ENCODE measurements around the gene CRY2.

CRY2 gene

GRCh38 chr11:45809456-45810395, 37.5 kb upstream of the CRY2 start:
- FAIRE-seq (no peak), DNase-seq (ENCODE audit: insufficient read length, low spot score) (no peak)
- TF ChIP-seq, protein P1, sequence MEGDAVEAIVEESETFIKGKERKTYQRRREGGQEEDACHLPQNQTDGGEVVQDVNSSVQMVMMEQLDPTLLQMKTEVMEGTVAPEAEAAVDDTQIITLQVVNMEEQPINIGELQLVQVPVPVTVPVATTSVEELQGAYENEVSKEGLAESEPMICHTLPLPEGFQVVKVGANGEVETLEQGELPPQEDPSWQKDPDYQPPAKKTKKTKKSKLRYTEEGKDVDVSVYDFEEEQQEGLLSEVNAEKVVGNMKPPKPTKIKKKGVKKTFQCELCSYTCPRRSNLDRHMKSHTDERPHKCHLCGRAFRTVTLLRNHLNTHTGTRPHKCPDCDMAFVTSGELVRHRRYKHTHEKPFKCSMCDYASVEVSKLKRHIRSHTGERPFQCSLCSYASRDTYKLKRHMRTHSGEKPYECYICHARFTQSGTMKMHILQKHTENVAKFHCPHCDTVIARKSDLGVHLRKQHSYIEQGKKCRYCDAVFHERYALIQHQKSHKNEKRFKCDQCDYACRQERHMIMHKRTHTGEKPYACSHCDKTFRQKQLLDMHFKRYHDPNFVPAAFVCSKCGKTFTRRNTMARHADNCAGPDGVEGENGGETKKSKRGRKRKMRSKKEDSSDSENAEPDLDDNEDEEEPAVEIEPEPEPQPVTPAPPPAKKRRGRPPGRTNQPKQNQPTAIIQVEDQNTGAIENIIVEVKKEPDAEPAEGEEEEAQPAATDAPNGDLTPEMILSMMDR (IDR thresholded peaks at IDR 0.05; ENCODE audit: insufficient read depth, missing control alignments) = no peak

- TF ChIP-seq, protein P1 (IDR thresholded peaks at IDR 0.05; ENCODE audit: insufficient read depth, missing control alignments) = no peak
- FAIRE-seq (no peak), DNase-seq (ENCODE audit: insufficient read length, low spot score) (no peak)
Measured at GRCh38 chr11:45810431-45811108, 36.7 kb upstream of the CRY2 start.

- TF ChIP-seq, protein P1 (IDR thresholded peaks at IDR 0.05; ENCODE audit: insufficient read depth, missing control alignments) = no peak
- DNase-seq (ENCODE audit: insufficient read length, low spot score) = no peak
- no peak for FAIRE-seq
Measured at GRCh38 chr11:45811109-45811435, 36.2 kb upstream of the CRY2 start.

DNA sequence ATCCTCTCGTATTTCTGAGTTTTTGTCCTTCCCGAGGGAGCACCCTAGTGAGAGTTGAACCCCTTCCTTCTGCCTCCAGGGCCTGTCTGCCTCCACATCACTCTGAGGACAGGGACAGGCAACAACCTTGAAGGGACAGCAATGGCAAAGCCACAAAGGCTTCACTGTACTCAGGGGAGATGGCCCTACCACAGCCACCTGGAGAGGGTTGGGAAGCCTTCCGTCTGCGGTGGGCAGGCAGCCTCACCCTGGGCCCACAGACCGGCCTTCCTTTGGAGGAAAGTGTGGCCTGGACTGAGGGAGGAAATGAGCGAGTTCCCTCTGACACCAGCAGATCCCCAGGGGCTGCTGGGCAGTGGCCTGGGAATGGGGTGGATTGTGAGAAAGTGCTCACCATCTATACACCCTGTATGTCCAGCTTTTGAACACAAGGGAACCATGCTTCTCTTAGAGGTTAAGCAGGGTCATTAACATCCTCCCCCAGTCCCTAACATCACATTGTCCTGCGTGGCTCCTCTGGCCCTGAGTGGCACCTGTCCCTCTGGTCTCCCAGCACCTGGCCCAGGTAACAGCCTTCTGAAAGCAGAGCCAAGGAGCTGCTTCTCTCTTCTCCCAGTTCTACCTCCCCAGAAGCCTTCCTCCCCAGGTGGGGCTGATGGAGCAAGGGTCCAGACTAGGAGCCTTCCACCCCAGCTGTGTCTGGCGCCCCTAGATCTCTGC, 35.5 kb upstream of the CRY2 start:
- TF ChIP-seq, protein P1 (IDR thresholded peaks at IDR 0.05; ENCODE audit: insufficient read depth, missing control alignments) = no peak
- no peak for FAIRE-seq

DNA sequence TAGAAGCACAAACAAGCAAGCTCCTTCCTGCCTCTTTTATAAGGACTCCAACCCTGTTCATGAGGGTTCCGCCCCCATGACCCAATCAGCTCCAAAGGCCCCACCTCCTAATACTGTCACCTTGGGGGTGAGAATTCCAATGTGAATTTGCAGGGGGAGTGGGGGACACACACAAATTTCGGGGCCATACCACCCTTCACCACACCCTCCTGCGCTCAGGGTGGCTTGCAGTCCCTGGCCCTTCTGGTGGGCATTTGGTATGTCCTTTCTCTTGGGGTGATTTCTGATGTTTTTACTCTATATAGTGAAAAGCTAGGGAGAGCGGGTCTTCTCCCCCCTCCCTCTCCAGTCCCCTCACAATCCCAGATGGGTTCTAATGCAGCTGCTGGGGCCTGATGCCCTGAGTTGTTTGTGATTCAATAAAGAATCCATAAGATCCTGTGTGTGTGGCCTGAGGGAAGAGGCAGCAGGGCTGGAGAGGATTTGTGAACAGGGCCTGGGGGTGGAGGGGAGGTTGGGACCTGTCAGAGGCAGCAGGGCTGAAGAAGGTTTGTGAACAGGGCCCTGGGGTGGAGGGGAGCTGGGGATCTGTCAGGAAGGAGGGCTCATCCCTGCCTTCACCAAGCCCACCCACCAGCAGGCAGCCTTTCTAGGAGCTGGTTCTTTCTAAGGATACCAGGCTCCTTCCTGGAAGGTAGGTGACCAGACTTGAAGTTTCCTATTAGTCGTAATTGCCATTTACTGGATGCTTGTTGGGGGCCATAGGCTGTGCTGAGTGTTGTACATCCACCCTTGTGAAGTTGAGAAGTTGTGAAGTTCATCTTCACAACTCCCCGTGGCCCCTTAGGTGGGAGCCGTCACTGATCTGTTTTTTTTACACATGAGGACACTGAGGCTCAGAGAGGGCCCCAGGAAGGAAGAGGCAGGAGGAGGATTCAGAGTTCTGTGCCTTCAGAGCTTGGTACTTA, 34.4 kb upstream of the CRY2 start:
- DNase-seq (ENCODE audit: insufficient read length, low spot score) (no peak), FAIRE-seq (no peak)
- TF ChIP-seq, protein P1 (IDR thresholded peaks at IDR 0.05; ENCODE audit: insufficient read depth, missing control alignments) = no peak

More for the DNA sequence above, 35.5 kb upstream of the CRY2 start:
- DNase-seq (ENCODE audit: insufficient read length, low spot score) = no peak

- no peak for FAIRE-seq
Measured at GRCh38 chr11:45815747-45816146, 31.5 kb upstream of the CRY2 start.

More at GRCh38 chr11:45815747-45816146, 31.5 kb upstream of the CRY2 start:
- no peak for DNase-seq (ENCODE audit: insufficient read length, low spot score)
- TF ChIP-seq, protein P1 (IDR thresholded peaks at IDR 0.05; ENCODE audit: insufficient read depth, missing control alignments) = no peak
